CD14-positive monocyte (primary cell): ENCODE data around the gene GIGYF1. TPM values are rescaled to one million over a fixed set of nuclear protein-coding genes. Genes with fewer than 3 reads are reported as not detected.

ENCODE experiments used
- DNase-seq, 3 donors: peaks; one replicate each; pipeline ENCODE4 v3.0.0-alpha.2; 2011 to 2022
- H2AFZ ChIP-seq: 2 replicates; pipeline ENCODE4 v1.6.0; 2012; ENCODE audit warnings: mild to moderate bottlenecking, low read depth, low read length, inconsistent platforms; ENCODE audit not compliant: insufficient read depth, poor library complexity, severe bottlenecking
- H3K27ac ChIP-seq, 2 donors: 1 replicate in 1 of 2; 2 replicates in 1 of 2; pipeline ENCODE4 v1.5.1; 2012 to 2013; ENCODE audit warnings: low read length in 2 of 2, control low read depth in 1 of 2, inconsistent platforms in 1 of 2, low read depth in 1 of 2, mild to moderate bottlenecking in 1 of 2
- H3K27me3 ChIP-seq, 2 donors: one replicate each; pipeline versions ENCODE4 v1.6.0 to v1.6.1; 2011 to 2013; ENCODE audit warnings: low read length in 2 of 2; ENCODE audit not compliant: control insufficient read depth in 2 of 2, insufficient read depth in 2 of 2
- H3K36me3 ChIP-seq, 2 donors: replicated peaks in 1 of 2; 1 replicate in 1 of 2; 2 replicates in 1 of 2; pipeline versions ENCODE4 v1.5.1 to v1.6.1; 2012 to 2013; ENCODE audit warnings: low read length in 2 of 2, control low read depth in 1 of 2, inconsistent platforms in 1 of 2, mild to moderate bottlenecking in 1 of 2; ENCODE audit not compliant: insufficient read depth in 2 of 2, control insufficient read depth in 1 of 2
- H3K4me1 ChIP-seq, 2 donors: 1 replicate in 1 of 2; 2 replicates in 1 of 2; pipeline versions ENCODE4 v1.5.1 to v1.6.1; 2012 to 2013; ENCODE audit warnings: low read length in 2 of 2, control low read depth in 1 of 2, inconsistent platforms in 1 of 2, mild to moderate bottlenecking in 1 of 2, moderate library complexity in 1 of 2; ENCODE audit not compliant: insufficient read depth in 2 of 2, control insufficient read depth in 1 of 2
- H3K4me2 ChIP-seq: replicated peaks from 2 replicates; pipeline ENCODE3; 2012; ENCODE audit warnings: low read length, moderate library complexity, mild to moderate bottlenecking; ENCODE audit not compliant: poor library complexity, severe bottlenecking; ENCODE audit errors: extremely low read depth
- H3K4me3 ChIP-seq, 3 experiments: fragments of 200-600 bp in 1 of 3; sonication (generic) in 1 of 3; replicated peaks in 1 of 3; 1 replicate in 2 of 3; 2 replicates in 1 of 3; pipeline ENCODE4 v1.5.1; 2011 to 2013; ENCODE audit warnings: low read length in 3 of 3, mild to moderate bottlenecking in 3 of 3, control low read depth in 2 of 3, low read depth in 2 of 3, inconsistent platforms in 1 of 3, moderate library complexity in 1 of 3
- H3K79me2 ChIP-seq: 2 replicates; pipeline ENCODE4 v1.6.0; 2012; ENCODE audit warnings: mild to moderate bottlenecking, control low read depth, inconsistent platforms, low read length, moderate library complexity; ENCODE audit not compliant: insufficient read depth
- H3K9ac ChIP-seq: 2 replicates; pipeline ENCODE4 v1.6.0; 2017; ENCODE audit warnings: low read length, mild to moderate bottlenecking; ENCODE audit not compliant: insufficient read depth, poor library complexity, severe bottlenecking
- H3K9me3 ChIP-seq, 2 donors: replicated peaks in 1 of 2; 1 replicate in 1 of 2; 2 replicates in 1 of 2; pipeline versions ENCODE4 v1.5.1 to v1.6.1; 2012 to 2013; ENCODE audit warnings: low read length in 2 of 2, control low read depth in 1 of 2; ENCODE audit not compliant: control insufficient read depth in 1 of 2, insufficient read depth in 1 of 2
- H4K20me1 ChIP-seq: 2 replicates; pipeline ENCODE4 v1.6.0; 2012; ENCODE audit warnings: mild to moderate bottlenecking, low read length, control low read depth, moderate library complexity; ENCODE audit not compliant: insufficient read depth
- H3K27ac Mint-ChIP-seq, 7 donors: one replicate each; pipeline ENCODE4 v1.8.0; 2020; ENCODE audit warnings: mild to moderate bottlenecking in 7 of 7, mixed read lengths in 7 of 7, moderate library complexity in 6 of 7, inconsistent platforms in 2 of 7
- H3K27me3 Mint-ChIP-seq, 3 donors: one replicate each; pipeline ENCODE4 v1.8.0; 2021 to 2022; ENCODE audit warnings: low read depth in 3 of 3, mild to moderate bottlenecking in 3 of 3, mixed read lengths in 3 of 3, moderate library complexity in 3 of 3, inconsistent platforms in 1 of 3
- H3K36me3 Mint-ChIP-seq, 2 donors: one replicate each; pipeline ENCODE4 v1.8.0; 2020; ENCODE audit warnings: mixed read lengths in 2 of 2, inconsistent platforms in 1 of 2, mild to moderate bottlenecking in 1 of 2
- H3K4me1 Mint-ChIP-seq: one replicate; pipeline ENCODE4 v1.8.0; 2020; ENCODE audit warnings: mild to moderate bottlenecking, mixed read lengths
- H3K4me3 Mint-ChIP-seq, 2 donors: one replicate each; pipeline ENCODE4 v1.8.0; 2020; ENCODE audit warnings: mild to moderate bottlenecking in 2 of 2, mixed read lengths in 2 of 2, moderate library complexity in 1 of 2
- H3K9me3 Mint-ChIP-seq, 7 donors: one replicate each; pipeline ENCODE4 v1.8.0; 2020 to 2022; ENCODE audit warnings: mixed read lengths in 7 of 7, mild to moderate bottlenecking in 6 of 7, moderate library complexity in 6 of 7, inconsistent platforms in 2 of 7
- WGBS: methylation state at CpG from one replicate; pipeline ENCODE4 v1.1.5; 2013; ENCODE audit warnings: missing lambda C conversion rate; ENCODE audit not compliant: insufficient coverage; 5-methylcytosine and 5-hydroxymethylcytosine counted together
- intact Hi-C, 2 donors: fragments of 100-400 bp; cut with micrococcal nuclease; formaldehyde crosslinking; loops; one replicate each; pipeline versions ENCODE4 v1.15.0 to v1.15.1; 2023
- polyA plus RNA-seq, 3 donors: library from polyadenylated mRNA; depleted of rRNA in 1 of 3; unstranded in 2 of 3; stranded (reverse) in 1 of 3; fragments of 300-500 nt in 2 of 3; fragments of >200 nt in 1 of 3; fragmentation: Illumina TruSeq in 2 of 3; gene quantifications; 1 replicate in 2 of 3; 2 replicates in 1 of 3; pipeline ENCODE4 v1.2.3, GENCODE V29; 2012 to 2021
- TF ChIP-seq, protein P1 (sequence below): fragments of 200-600 bp; IDR thresholded peaks from one replicate; pipeline ENCODE4 v1.8.0; 2022; ENCODE audit warnings: antibody characterized with exemption, mild to moderate bottlenecking

The GIGYF1 gene
- polyA plus RNA-seq, 3 donors, result 0.30 to 30.6 (median 0.34) TPM

DNA sequence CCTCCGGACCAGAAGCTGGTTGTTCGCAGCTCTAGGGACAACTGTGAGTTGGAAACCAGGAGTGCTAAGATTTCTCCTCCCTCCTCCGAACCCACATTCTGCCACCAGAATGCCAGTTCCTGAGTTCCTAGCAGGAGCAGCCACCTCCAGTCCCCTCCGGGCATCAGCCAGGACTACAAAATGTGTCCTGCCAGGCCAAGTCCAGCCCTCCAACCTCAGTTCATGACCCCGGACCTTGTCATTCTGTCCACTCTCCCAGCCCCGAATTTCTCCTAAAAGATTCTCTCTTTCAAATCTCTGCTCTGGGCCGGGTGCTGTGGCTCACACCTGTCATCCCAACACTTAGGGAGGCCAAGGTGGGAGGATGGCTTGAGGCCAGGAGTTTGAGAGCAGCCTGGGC is 41.7 kb upstream of the GIGYF1 start:
- intact Hi-C loops, result no loop called here
- TF ChIP-seq, protein P1, sequence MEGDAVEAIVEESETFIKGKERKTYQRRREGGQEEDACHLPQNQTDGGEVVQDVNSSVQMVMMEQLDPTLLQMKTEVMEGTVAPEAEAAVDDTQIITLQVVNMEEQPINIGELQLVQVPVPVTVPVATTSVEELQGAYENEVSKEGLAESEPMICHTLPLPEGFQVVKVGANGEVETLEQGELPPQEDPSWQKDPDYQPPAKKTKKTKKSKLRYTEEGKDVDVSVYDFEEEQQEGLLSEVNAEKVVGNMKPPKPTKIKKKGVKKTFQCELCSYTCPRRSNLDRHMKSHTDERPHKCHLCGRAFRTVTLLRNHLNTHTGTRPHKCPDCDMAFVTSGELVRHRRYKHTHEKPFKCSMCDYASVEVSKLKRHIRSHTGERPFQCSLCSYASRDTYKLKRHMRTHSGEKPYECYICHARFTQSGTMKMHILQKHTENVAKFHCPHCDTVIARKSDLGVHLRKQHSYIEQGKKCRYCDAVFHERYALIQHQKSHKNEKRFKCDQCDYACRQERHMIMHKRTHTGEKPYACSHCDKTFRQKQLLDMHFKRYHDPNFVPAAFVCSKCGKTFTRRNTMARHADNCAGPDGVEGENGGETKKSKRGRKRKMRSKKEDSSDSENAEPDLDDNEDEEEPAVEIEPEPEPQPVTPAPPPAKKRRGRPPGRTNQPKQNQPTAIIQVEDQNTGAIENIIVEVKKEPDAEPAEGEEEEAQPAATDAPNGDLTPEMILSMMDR, result no peak
- Histone ChIP-seq H2AFZ (no peak overlapping the region), H3K36me3 (no peaks in the 10 kb centered on the region), H3K9me3 (no peaks in the 10 kb centered on the region), H4K20me1 (no peaks in the 10 kb centered on the region), H3K4me1 (no peaks in the 10 kb centered on the region), H3K4me2 (no peak overlapping the region), H3K9ac (no peak overlapping the region), H3K4me3 (no peak overlapping the region), H3K79me2 (no peaks in the 10 kb centered on the region), H3K27me3 (no peaks in the 10 kb centered on the region), H3K27ac (no peak overlapping the region)
- DNase-seq, result no peak
- Mint-ChIP-seq H3K36me3 (no peaks in the 10 kb centered on the region), H3K4me3 (no peak overlapping the region), H3K27me3 (peaks cover 0 to 11% (median 10%) of the 10 kb centered on the region in 3 donors), H3K9me3 (peaks cover 0 to 4% (median 0%) of the 10 kb centered on the region in 7 donors), H3K4me1 (no peaks in the 10 kb centered on the region), H3K27ac (no peak overlapping the region)
- 94% methylated on average over 5 of the region's 7 CpGs for WGBS

DNA sequence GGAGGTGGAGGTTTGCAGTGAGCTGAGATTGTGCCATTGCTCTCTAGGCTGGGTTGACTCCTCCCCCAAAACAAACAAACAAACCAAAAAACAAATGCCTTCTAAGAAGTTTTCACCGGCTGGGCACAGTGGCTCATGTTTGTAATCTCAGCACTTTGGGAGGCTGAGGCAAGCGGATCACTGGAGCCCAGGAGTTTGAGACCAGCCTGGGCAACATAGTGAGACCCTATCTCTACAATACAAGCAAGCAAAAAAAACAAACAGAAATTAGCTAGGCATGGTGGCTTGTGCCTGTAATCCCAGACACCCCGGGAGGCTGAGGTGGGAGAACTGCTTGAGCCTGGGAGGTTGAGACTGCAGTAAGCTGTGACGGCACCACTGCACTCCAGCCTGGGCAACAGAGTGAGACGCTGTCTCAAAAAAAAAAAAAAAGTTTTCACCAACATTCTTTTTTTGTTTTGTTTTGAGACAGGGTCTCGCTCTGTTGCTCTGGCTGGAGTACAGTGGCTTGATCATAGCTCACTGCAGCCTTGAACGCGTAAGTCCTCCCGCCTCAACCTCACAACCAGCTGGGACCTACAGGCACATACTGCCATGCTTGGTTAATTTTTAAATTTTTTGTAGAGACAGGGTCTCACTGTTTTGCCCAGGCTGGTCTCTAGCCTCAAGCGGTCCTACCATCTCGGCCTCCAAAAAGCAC is 38.0 kb upstream of the GIGYF1 start:
- no peaks in the 10 kb centered on the region for H3K36me3 Mint-ChIP-seq
- Histone ChIP-seq H3K4me1 (no peaks in the 10 kb centered on the region), H3K27ac (no peak overlapping the region), H3K4me3 (no peak overlapping the region), H3K9ac (no peak overlapping the region), H2AFZ (no peak overlapping the region), H4K20me1 (no peaks in the 10 kb centered on the region), H3K79me2 (no peaks in the 10 kb centered on the region), H3K9me3 (no peaks in the 10 kb centered on the region), H3K36me3 (no peaks in the 10 kb centered on the region), H3K4me2 (no peak overlapping the region), H3K27me3 (no peaks in the 10 kb centered on the region)
- 87% methylated on average over 4 of the region's 11 CpGs for WGBS
- DNase-seq, result no peak
- H3K27ac Mint-ChIP-seq, result peak overlapping the region in 1 of 7 donors; percentile 31
- TF ChIP-seq, protein P1, result no peak
- H3K9me3 Mint-ChIP-seq, result peaks cover 0 to 2% (median 0%) of the 10 kb centered on the region in 7 donors
- H3K4me3 Mint-ChIP-seq, result no peak overlapping the region
- no peaks in the 10 kb centered on the region for H3K4me1 Mint-ChIP-seq
- H3K27me3 Mint-ChIP-seq, result peaks cover 8 to 14% (median 13%) of the 10 kb centered on the region in 3 donors
- intact Hi-C loops, result no loop called here
